ENCODE results near the gene EXOC2.

- TF ChIP-seq POLR2A (IDR thresholded peaks at IDR 0.05) (no peak), CTCF (IDR thresholded peaks at IDR 0.05) (no peak)
Observed at GRCh38 chr6:658244-658643, 34.7 kb downstream of the EXOC2 start.
